AG10803 (cell line): Measurements from ENCODE around the gene GSE1.

Experiments used
- DNase-seq: peaks from one replicate; pipeline ENCODE4 v3.0.0; 2010; ENCODE audit warnings: low read depth
- H3K4me3 ChIP-seq: 2 replicates; pipeline ENCODE4 v1.5.1; 2011; ENCODE audit warnings: mild to moderate bottlenecking, low read length, control low read depth
- CTCF ChIP-seq: conservative IDR thresholded peaks from 2 replicates; pipeline ENCODE4 v1.5.1; 2011; ENCODE audit warnings: mild to moderate bottlenecking, low read length, control low read depth, inconsistent platforms

GSE1 gene

GRCh38 chr16:85612801-85613603 is at the start of gene GSE1:
GSE1 (plus strand) TSS chr16:85613322; CDS start chr16:85613392, 70 bp downstream.
- DNase-seq = peak; percentile 80
- TF ChIP-seq CTCF = no peak
- peak within 1 kb of the TSS; percentile 65 for H3K4me3 ChIP-seq

DNA sequence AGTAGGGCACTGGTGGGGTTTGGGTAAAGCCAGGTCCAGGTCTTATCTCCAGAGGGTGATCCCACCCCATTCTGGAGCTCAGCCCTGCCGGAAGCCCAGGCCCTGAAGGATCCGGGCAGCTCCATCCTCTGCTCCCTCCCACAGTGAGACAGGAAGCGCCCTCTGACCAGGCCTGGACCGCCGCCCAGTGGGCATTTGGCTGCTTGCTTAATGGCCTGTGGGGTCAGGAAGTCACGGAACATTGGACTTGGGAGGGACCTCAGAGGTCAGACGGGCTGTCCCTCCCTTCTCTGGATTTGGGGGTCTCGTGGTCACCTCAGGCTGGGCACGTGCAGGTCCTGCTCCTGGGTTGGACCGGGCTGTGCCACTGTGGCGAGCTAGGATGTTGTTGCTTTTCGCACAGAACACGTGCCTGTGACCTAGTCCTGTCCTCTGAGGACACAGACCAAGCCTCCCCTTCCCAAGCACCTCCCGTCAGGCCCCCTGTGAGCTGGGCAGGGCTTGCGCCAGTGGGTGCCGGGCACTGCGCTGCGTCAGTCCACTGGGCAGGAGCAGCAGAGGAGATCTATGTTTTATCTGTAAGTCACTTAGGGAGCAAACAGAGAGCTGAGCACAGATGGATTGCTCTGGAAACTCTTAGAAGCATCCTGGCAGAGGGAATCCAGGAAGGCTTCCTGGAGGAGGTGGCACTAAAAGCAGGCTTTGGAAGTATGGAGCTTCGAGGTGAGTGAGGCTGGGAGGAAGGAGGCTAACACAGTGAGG is 49.4 kb upstream of the GSE1 start:
- H3K4me3 ChIP-seq = no peak overlapping the region
- TF ChIP-seq CTCF = no peak
- peak; percentile 34 for DNase-seq

DNA sequence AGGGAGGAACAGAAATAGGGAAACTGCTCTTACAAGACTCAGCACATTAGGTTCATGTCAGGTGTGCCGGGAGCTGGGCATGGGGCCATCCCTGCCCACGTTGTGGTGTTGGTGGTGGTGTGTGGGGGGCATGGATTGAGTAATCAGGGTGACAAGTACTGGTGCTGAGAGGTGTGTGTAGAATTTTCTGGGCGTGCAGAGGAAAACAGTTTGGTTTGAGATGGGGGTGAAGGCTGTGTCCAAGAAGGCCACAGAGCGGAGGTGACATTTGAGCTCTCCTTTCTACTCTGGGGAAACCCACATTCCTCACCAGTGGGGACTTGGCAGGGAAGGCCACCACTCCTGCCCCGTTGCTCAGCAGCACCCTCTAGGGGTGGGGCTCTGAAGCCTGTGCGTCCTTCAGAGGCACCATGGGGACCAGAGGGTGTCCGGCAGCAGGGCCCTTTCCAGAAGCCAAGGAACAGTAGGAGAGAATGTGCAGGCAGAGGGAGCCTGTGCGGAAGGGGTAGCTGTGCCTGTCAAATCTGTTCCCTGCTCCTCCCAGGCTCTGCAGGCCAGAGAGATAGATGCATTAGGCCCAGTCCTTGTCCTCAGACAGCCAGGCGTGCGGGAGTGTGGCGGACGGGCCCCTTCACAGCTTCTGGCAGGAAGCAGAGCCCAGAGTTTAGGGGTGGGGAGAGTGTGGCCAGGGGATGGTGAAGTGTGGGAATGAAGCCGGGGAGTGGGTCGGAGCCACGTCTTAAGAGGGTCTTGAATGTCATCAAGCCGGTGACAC is 48.7 kb upstream of the GSE1 start:
- TF ChIP-seq CTCF = peak; percentile 52
- H3K4me3 ChIP-seq = no peak overlapping the region
- DNase-seq = no peak

DNA sequence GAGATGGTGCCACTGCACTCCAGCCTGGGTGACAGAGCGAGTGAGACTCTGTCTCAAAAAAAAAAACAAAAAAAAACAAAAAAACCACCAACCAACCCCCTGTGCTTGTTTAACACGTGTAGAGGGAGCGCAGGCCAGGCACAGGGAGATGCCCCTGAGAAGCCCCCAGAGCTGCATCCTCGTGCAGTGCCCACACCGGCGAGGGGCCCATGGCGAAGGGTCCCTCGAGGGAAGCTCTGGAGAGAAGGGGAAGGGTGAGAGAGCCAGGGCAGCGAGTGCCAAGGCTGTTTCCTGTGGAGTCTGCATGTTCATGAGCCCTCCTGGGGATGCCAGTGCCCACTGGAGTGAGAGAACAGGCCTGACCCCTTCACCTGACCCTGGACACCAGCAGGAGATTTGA is 47.8 kb upstream of the GSE1 start:
- H3K4me3 ChIP-seq = no peak overlapping the region
- DNase-seq = no peak
- TF ChIP-seq CTCF = no peak

GRCh38 chr16:85565801-85566526 is 47.2 kb upstream of the GSE1 start:
- TF ChIP-seq CTCF = no peak
- no peak overlapping the region for H3K4me3 ChIP-seq
- DNase-seq = no peak

GRCh38 chr16:85566561-85567100 is 46.5 kb upstream of the GSE1 start:
- no peak for TF ChIP-seq CTCF
- H3K4me3 ChIP-seq = no peak overlapping the region
- DNase-seq = no peak
